Stimulated activated CD4-positive, alpha-beta T cell treated with anti-CD3 and anti-CD28 coated beads, Interleukin-4, amount 100 ng/mL, for 48 hours (primary cell): ENCODE results near the gene DENND1A.
"Not testable (repeated sequence)": the region's sequence is repeated elsewhere in the genome, so short reads cannot be mapped to it uniquely, and the experiment has no call there.

Experiments
- DNase-seq, 2 donors: peaks; one replicate each; pipeline ENCODE4 v3.0.0-alpha.2; 2020; ENCODE audit warnings: low read depth in 2 of 2

DENND1A gene

GRCh38 chr9:123654994-123655637 lies 274.8 kb downstream of the DENND1A start:
- DNase-seq = no peak

GRCh38 chr9:123654218-123654993 lies 275.5 kb downstream of the DENND1A start:
- DNase-seq = no peak

GRCh38 chr9:123652416-123652815 lies 277.5 kb downstream of the DENND1A start:
- no peak for DNase-seq

GRCh38 chr9:123651871-123652270 lies 278.1 kb downstream of the DENND1A start:
- no peak for DNase-seq

- no peak for DNase-seq
Measured at GRCh38 chr9:123651273-123651672, 278.7 kb downstream of the DENND1A start.

GRCh38 chr9:123649909-123650308 lies 280.0 kb downstream of the DENND1A start:
- DNase-seq = no peak

- no peak for DNase-seq
Measured at GRCh38 chr9:123647145-123647544, 282.8 kb downstream of the DENND1A start.

GRCh38 chr9:123645762-123646161 lies 284.2 kb downstream of the DENND1A start:
- DNase-seq = no peak

- no peak for DNase-seq
Measured at GRCh38 chr9:123645126-123645525, 284.8 kb downstream of the DENND1A start.

GRCh38 chr9:123643518-123643917 lies 286.4 kb downstream of the DENND1A start:
- DNase-seq = no peak

GRCh38 chr9:123642291-123643278 lies 287.3 kb downstream of the DENND1A start:
- DNase-seq = no peak

- DNase-seq = peak in 1 of 2 donors; percentile 15
Measured at GRCh38 chr9:123640792-123641222, 289.1 kb downstream of the DENND1A start.

- no peak for DNase-seq
Measured at GRCh38 chr9:123639743-123640142, 290.2 kb downstream of the DENND1A start.

- peak in 1 of 2 donors; percentile 4 for DNase-seq
Measured at GRCh38 chr9:123637945-123638634, 291.8 kb downstream of the DENND1A start.

GRCh38 chr9:123637606-123637944 lies 292.4 kb downstream of the DENND1A start:
- no peak for DNase-seq

GRCh38 chr9:123636805-123637204 lies 293.1 kb downstream of the DENND1A start:
- not testable (repeated sequence) for DNase-seq

- no peak for DNase-seq
Measured at GRCh38 chr9:123631862-123632261, 298.1 kb downstream of the DENND1A start.

GRCh38 chr9:123630233-123630632 lies 299.7 kb downstream of the DENND1A start:
- DNase-seq = no peak

GRCh38 chr9:123629531-123629930 lies 300.4 kb downstream of the DENND1A start:
- no peak for DNase-seq

- no peak for DNase-seq
Measured at GRCh38 chr9:123622711-123623241, 307.1 kb downstream of the DENND1A start.

- DNase-seq = no peak
Measured at GRCh38 chr9:123620239-123620638, 309.7 kb downstream of the DENND1A start.
